ENCODE results near the gene USH1C.

GRCh38 chr11:17489751-17490150 is 54.5 kb downstream of the USH1C start:
- TF ChIP-seq, protein P1, sequence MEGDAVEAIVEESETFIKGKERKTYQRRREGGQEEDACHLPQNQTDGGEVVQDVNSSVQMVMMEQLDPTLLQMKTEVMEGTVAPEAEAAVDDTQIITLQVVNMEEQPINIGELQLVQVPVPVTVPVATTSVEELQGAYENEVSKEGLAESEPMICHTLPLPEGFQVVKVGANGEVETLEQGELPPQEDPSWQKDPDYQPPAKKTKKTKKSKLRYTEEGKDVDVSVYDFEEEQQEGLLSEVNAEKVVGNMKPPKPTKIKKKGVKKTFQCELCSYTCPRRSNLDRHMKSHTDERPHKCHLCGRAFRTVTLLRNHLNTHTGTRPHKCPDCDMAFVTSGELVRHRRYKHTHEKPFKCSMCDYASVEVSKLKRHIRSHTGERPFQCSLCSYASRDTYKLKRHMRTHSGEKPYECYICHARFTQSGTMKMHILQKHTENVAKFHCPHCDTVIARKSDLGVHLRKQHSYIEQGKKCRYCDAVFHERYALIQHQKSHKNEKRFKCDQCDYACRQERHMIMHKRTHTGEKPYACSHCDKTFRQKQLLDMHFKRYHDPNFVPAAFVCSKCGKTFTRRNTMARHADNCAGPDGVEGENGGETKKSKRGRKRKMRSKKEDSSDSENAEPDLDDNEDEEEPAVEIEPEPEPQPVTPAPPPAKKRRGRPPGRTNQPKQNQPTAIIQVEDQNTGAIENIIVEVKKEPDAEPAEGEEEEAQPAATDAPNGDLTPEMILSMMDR (IDR thresholded peaks at IDR 0.05) = no peak
- TF ChIP-seq POLR2A (IDR thresholded peaks at IDR 0.05) = no peak

Data from uterus (tissue), 2 donors.